Mucosa of rectum (tissue), 2 donors: Measurements from ENCODE around the gene RAB37.

ENCODE experiments used
- H3K27ac ChIP-seq, 2 donors: one replicate each; pipeline ENCODE4 v1.7.0; 2013; ENCODE audit warnings: inconsistent platforms in 2 of 2, low read depth in 2 of 2, low read length in 2 of 2
- H3K27me3 ChIP-seq, 2 donors: one replicate each; pipeline ENCODE4 v1.7.0; 2013; ENCODE audit warnings: low read length in 2 of 2; ENCODE audit not compliant: control insufficient read depth in 2 of 2, insufficient read depth in 2 of 2
- H3K36me3 ChIP-seq, 2 donors: one replicate each; pipeline ENCODE4 v1.7.0; 2013; ENCODE audit warnings: low read length in 2 of 2; ENCODE audit not compliant: control insufficient read depth in 2 of 2, insufficient read depth in 2 of 2
- H3K4me1 ChIP-seq, 2 donors: one replicate each; pipeline ENCODE4 v1.7.0; 2013; ENCODE audit warnings: low read length in 2 of 2, mild to moderate bottlenecking in 1 of 2; ENCODE audit not compliant: control insufficient read depth in 2 of 2, insufficient read depth in 2 of 2
- H3K4me3 ChIP-seq, 2 donors: one replicate each; pipeline ENCODE4 v1.7.0; 2013; ENCODE audit warnings: low read length in 2 of 2
- H3K9ac ChIP-seq, 2 donors: one replicate each; pipeline ENCODE4 v1.7.0; 2013; ENCODE audit warnings: low read length in 2 of 2, low read depth in 1 of 2, mild to moderate bottlenecking in 1 of 2
- H3K9me3 ChIP-seq, 2 donors: one replicate each; pipeline ENCODE4 v1.7.0; 2013; ENCODE audit warnings: low read length in 2 of 2; ENCODE audit not compliant: control insufficient read depth in 2 of 2
- donor health status: healthy.
- donor health status: Normal muscosa, but diverticular disease.

Gene RAB37

DNA sequence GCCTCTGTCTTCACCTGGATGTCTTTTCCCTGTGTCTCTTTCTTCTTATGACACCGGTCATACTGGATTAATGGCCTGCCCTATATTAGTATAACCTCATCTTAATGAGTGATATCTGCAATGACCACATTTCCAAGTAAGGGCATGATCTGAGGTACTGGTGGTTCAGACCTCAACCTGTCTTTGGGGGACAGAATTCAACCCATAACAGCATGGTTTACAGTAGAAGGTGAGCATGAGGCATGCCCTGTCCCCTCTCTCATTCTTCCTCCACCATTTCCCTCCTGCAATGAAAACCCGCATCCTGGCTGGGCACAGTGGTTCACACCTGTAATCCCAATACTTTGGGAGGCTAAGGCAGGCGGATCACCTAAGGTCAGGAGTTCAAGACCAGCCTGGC lies 2.8 kb upstream of the RAB37 start:
- no peak overlapping the region for H3K9ac ChIP-seq
- peaks cover 14 to 17% of the 10 kb centered on the region in 2 donors for H3K27me3 ChIP-seq
- H3K4me1 ChIP-seq, result peaks cover 14 to 15% of the 10 kb centered on the region in 2 donors

DNA sequence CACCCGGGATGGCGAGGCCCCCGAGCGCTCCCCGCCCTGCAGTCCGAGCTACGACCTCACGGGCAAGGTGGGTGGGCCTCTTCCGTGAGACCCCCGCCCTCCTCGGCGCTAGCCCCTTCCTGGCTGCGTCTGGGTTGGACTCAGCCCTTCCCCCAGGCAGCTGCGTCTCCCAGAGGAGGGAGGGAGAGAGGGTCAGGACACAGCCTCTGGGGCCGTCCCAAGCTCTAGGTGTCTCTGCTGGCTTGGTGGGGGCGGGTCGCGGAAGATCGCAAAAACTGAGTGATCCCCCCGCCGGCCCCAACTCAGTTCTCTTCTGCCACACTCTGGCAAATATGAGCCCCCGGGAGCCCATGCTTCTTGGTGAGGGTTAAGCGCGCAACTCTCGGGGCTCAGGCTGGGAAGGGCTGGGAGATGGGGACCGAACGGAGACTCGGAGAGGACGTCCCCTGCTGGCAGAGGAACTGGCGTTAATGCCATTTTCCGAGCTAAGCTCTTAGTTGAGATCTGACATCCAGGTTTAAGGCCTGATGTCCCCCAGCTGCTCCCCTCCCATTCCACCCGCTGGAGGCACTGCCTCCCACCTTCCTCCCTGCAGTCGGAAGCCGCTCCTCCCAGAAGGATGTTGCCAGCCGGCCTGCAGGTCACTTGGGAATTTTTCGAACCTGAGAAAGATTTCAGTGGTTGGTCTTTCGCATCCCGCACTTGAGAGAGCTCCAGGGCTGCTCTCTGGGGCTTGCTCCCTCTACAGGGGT lies 419 bp downstream of the RAB37 start:
- peak overlapping the region; percentile 50 to 58 for H3K9ac ChIP-seq
- no peaks in the 10 kb centered on the region for H3K9me3 ChIP-seq
- peaks cover 14 to 17% of the 10 kb centered on the region in 2 donors for H3K27me3 ChIP-seq
- H3K4me1 ChIP-seq, result peaks cover 21 to 28% of the 10 kb centered on the region in 2 donors
- H3K27ac ChIP-seq, result peak overlapping the region; percentile 57 to 79
- H3K4me3 ChIP-seq, result peak overlapping the region; percentile 65 to 74
- no peaks in the 10 kb centered on the region for H3K36me3 ChIP-seq

More for the DNA sequence above, 2.8 kb upstream of the RAB37 start:
- Histone ChIP-seq H3K36me3 (no peaks in the 10 kb centered on the region), H3K27ac (no peak overlapping the region), H3K4me3 (no peak overlapping the region), H3K9me3 (no peaks in the 10 kb centered on the region)

DNA sequence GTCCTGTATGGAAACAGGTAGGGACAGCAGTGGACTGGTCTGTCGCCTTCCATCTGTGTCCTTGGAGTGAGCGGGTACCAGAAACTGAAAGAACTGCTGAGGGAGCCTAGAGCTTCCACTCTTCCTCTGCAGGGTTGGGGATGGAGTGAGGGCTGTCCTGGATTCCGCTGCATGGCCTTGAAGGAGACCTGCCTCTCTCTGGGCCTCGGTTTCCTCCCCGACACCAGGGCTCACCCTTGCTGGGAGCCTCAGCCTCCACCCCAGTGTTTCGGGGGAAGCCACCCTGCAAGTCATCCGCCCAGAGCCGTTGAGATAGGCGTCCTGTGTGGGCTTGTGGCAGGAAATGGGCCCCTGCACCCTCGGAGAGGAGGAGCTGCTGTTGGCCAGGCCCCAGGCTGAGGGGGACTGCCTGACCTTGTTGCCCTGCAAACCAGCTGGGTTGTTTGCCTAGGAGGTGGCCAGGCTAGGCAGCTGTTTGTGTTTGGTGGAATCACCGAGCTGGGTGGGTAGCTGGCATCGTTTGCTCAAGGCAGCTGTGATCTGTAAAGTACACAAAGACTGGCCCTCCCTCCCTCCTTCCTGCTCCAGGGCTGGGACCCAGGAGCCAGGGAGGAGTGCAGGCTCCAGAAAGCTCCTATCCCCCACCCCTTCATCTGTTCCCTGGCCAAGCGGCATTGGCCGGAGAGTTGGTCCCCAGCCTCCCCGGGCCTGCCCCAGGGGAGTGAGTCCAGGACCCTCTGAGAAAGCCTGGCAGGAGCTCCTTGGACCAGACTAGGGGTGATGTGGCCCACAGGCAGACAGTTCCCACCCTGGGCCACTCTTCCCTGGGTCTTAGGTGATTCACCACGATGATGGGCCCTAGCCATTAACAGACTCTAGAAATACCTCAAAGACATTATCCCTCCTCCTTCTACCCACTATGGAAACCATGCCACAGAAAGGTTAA lies 1.3 kb downstream of the RAB37 start:
- no peaks in the 10 kb centered on the region for H3K9me3 ChIP-seq
- H3K4me1 ChIP-seq, result peaks cover 21 to 34% of the 10 kb centered on the region in 2 donors
- H3K36me3 ChIP-seq, result no peaks in the 10 kb centered on the region
- H3K4me3 ChIP-seq, result peak overlapping the region; percentile 65 to 74
- peak overlapping the region; percentile 57 to 79 for H3K27ac ChIP-seq
- H3K9ac ChIP-seq, result peak overlapping the region; percentile 47 to 50
- H3K27me3 ChIP-seq, result peaks cover 10 to 17% of the 10 kb centered on the region in 2 donors

DNA sequence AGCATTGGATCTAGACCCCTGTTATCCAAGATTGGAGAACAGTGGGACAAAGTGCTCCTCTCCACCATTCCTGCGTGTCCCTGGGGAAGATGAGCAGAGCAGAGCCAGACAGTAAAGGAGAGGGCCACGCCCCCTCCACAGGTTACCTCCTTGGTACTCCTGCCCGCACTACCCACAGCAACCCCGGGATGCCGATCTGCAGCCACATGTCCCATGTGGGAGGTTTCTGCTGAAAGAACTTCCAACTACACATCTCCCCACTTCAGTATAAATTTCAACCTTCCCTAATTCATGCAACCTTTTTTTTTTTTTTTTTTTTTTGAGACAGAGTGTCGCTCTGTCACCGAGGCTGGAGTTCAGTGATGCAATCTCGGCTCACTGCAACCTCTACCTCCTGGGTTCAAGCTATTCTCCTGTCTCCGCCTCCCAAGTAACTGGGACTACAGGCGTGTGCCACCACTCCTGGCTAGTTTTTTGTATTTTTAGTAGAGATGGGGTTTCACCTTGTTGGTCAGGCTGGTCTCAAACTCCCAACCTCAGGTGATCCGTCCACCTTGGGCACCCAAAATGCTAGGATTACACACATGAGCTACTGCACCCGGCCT lies 2.3 kb downstream of the RAB37 start:
- Histone ChIP-seq H3K4me3 (no peak overlapping the region), H3K27ac (peak overlapping the region in 1 of 2 donors; percentile 79), H3K4me1 (peaks cover 24 to 38% of the 10 kb centered on the region in 2 donors), H3K9ac (no peak overlapping the region), H3K27me3 (peaks cover 10 to 17% of the 10 kb centered on the region in 2 donors), H3K36me3 (no peaks in the 10 kb centered on the region), H3K9me3 (no peaks in the 10 kb centered on the region)

DNA sequence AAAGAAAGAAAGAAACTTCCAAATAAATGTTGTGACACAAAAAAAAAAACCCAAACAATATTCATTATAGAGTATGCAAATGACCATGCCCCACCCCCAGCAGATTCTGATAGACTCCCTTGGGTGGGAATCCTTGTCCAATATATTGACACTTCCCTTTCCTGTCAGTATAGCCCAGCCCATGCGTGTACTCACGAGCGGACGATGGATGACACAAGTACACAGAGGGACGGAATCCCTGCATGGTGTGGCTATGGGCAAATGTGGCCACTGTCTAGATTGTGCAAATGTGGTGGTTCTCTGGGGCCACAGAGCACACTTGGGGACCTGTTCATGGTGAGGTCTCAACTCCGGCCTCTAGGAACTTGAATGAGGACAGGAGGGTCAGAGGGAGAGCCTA lies 3.1 kb downstream of the RAB37 start:
- no peaks in the 10 kb centered on the region for H3K9me3 ChIP-seq
- peaks cover 32 to 47% of the 10 kb centered on the region in 2 donors for H3K4me1 ChIP-seq
- H3K9ac ChIP-seq, result no peak overlapping the region
- no peak overlapping the region for H3K27ac ChIP-seq
- H3K36me3 ChIP-seq, result no peaks in the 10 kb centered on the region
- no peak overlapping the region for H3K4me3 ChIP-seq
- H3K27me3 ChIP-seq, result peaks cover 10 to 17% of the 10 kb centered on the region in 2 donors

DNA sequence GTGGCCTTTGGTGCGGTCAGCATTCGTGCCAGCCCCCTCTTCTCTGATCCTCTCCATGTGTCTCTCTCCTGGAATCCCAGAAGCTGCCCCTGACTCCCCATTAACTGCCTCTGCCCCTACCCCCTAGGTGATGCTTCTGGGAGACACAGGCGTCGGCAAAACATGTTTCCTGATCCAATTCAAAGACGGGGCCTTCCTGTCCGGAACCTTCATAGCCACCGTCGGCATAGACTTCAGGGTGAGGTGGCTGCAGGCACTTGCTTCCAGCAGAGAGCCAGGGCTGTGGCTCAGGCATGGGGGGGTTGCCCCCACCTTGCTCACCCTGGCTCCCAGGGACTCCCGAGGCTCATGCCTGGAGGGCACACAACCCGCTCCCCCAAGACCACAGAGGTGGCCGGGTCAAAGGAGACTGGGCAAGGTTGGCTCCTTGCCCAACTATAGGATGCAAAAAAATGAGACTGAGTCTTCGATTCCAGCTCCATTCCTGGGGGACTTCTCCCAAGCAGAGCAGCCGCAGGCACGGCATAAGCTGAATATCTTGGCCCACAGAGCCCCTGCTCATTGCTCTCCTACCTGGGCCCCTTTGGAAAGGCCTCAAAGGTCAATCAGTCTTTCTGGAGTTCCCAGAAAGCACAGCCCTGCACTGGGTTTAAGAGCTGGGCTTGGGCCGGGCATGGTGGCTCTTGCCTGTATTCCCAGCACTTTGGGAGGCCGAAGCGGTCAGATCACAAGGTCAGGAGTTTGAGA lies 3.8 kb downstream of the RAB37 start:
- Histone ChIP-seq H3K9me3 (no peaks in the 10 kb centered on the region), H3K36me3 (no peaks in the 10 kb centered on the region), H3K4me1 (peaks cover 35 to 49% of the 10 kb centered on the region in 2 donors), H3K9ac (no peak overlapping the region), H3K27me3 (peaks cover 10 to 17% of the 10 kb centered on the region in 2 donors), H3K27ac (no peak overlapping the region), H3K4me3 (no peak overlapping the region)

DNA sequence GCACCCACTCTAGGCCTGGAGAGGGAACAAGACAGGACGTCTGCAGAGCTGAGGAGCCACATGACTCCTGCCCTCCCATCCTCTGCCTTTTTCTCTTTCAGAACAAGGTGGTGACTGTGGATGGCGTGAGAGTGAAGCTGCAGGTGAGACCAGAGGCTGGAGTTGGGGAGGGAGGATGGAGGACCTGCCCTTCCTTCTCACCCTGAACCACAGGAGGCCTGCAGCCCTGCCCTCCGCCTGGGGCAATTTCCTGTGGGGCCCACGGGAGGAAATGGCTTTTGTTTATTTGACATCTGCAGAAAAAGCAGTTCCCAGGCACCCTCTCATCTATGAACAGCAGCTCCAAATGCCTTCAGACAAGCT lies 5.1 kb downstream of the RAB37 start:
- Histone ChIP-seq H3K4me1 (peaks cover 37 to 49% of the 10 kb centered on the region in 2 donors), H3K27me3 (peaks cover 10 to 16% of the 10 kb centered on the region in 2 donors), H3K36me3 (no peaks in the 10 kb centered on the region), H3K4me3 (peak overlapping the region in 1 of 2 donors; percentile 42), H3K27ac (peak overlapping the region in 1 of 2 donors; percentile 54), H3K9ac (peak overlapping the region in 1 of 2 donors; percentile 21), H3K9me3 (no peaks in the 10 kb centered on the region)

DNA sequence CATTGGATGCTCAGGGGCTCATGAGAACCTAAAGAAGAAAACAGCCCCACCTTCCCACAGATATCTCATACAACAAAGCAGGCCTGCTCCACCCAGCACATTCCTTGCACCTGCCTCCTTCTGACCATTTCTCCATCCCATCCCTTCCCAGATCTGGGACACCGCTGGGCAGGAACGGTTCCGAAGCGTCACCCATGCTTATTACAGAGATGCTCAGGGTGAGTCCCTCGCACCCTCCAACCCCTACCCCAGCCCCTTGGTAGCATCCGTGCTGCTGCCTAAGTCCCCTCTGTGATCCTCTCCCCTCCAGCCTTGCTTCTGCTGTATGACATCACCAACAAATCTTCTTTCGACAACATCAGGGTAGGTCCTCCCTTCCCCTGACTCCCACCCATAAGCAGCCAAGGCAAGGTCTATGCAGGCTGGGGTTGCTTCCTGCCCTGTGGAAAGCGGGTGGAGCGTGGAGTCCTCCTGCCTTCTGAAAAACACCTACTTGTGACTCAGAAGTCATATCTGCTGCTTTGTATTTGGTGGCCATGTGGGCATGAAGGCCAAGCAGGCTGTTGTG lies 6.0 kb downstream of the RAB37 start:
- Histone ChIP-seq H3K4me1 (peaks cover 40 to 51% of the 10 kb centered on the region in 2 donors), H3K27me3 (peaks cover 8% of the 10 kb centered on the region in 2 donors), H3K9ac (no peak overlapping the region), H3K9me3 (no peaks in the 10 kb centered on the region), H3K27ac (no peak overlapping the region), H3K4me3 (no peak overlapping the region), H3K36me3 (no peaks in the 10 kb centered on the region)

DNA sequence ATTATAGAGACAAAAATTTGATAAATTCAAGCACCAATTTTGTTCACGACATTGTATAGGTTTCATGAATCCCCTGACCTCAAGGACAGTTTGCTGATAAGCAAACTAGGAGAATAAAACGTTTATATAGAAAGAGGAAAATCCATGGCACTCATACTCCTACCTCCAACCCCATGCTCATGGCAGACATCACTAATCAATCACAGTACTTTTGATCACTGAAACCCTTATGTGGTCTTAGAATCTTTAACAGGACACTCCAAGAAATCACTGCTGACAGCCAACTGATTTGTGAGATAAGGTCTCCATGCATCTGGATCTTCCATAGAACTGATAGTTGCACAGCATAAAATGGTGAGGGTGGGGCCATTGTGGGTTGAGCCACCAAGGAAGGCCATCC lies 6.7 kb downstream of the RAB37 start:
- Histone ChIP-seq H3K36me3 (no peaks in the 10 kb centered on the region), H3K9ac (no peak overlapping the region), H3K27ac (no peak overlapping the region), H3K4me1 (peaks cover 33 to 44% of the 10 kb centered on the region in 2 donors), H3K4me3 (no peak overlapping the region), H3K27me3 (peaks cover under 1 to 2% of the 10 kb centered on the region in 2 donors), H3K9me3 (no peaks in the 10 kb centered on the region)
